HG03520 (cell line): ENCODE results near the gene CNIH2.
A peak's percentile ranks its signal among the peaks of the same experiment; 100 is the strongest.

Source experiments
- ATAC-seq: cut with Tn5 transposase; IDR thresholded peaks from one replicate; pipeline ENCODE4 v1.9.1; 2021; ENCODE audit warnings: mild to moderate bottlenecking, moderate library complexity; ENCODE audit not compliant: unreplicated experiment

Gene CNIH2

GRCh38 chr11:66259225-66259624 lies 18.8 kb upstream of the CNIH2 start:
- ATAC-seq: no peak

DNA sequence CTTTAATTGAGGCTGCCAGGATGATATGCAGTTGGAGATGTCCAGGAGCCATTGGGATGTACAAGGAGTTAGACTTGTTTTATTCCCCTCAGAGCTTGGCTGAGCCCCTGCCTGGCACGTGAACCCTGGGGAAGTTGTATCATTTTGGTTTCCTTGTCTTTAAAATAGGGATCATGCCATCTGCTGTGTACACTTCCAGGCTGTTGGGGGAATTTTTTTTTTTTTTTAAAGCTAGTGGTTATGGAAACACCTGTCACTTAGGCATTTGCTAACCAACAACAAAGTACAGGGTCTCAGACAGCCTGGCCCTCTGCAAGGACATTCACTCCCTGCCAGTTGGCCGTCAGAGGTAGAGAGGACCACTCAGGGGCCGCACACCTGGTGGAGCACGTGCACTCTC lies 18.0 kb upstream of the CNIH2 start:
- no peak for ATAC-seq

DNA sequence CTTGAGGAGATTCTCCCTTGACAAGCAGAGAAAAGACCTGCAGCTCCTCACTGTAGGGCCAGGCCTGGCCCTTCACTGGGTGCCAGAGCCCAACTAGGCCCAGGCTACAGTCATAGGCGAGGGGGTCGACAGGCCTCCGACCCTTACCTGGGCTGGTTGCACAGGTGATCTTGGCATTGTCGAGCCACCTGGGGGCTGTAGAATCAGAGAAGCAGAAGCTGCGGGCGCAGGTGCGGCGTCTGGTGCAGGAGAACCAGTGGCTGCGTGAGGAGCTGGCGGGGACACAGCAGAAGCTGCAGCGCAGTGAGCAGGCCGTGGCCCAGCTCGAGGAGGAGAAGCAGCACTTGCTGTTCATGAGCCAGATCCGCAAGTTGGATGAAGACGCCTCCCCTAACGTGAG lies 16.4 kb upstream of the CNIH2 start:
- no peak for ATAC-seq

- no peak for ATAC-seq
Measured at GRCh38 chr11:66262191-66262590, 15.8 kb upstream of the CNIH2 start.

DNA sequence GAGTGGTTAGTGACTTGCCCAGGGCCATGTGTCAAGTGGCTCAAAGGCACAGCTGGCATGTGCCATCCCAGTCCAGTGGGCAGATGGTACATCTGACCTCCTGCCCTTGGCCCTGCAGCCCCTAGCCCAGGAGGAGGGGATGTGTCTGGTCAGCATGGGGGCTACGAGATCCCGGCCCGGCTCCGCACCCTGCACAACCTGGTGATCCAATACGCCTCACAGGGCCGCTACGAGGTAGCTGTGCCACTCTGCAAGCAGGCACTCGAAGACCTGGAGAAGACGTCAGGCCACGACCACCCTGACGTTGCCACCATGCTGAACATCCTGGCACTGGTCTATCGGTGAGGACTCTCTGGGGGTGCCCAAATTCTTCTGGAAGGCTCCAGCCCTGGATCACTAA lies 15.3 kb upstream of the CNIH2 start:
- ATAC-seq: no peak

GRCh38 chr11:66263231-66263630 lies 14.7 kb upstream of the CNIH2 start:
- no peak for ATAC-seq

DNA sequence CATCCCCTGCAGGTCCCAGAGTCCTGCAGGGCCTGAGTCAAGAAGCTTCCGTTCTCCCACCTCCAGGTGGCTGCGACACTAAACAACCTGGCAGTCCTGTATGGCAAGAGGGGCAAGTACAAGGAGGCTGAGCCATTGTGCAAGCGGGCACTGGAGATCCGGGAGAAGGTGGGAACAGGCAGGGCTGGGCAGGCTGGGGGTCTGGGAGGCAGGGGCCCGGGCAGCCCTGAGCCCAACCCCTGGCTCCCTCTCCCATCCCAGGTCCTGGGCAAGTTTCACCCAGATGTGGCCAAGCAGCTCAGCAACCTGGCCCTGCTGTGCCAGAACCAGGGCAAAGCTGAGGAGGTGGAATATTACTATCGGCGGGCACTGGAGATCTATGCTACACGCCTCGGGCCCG lies 14.2 kb upstream of the CNIH2 start:
- ATAC-seq: no peak

DNA sequence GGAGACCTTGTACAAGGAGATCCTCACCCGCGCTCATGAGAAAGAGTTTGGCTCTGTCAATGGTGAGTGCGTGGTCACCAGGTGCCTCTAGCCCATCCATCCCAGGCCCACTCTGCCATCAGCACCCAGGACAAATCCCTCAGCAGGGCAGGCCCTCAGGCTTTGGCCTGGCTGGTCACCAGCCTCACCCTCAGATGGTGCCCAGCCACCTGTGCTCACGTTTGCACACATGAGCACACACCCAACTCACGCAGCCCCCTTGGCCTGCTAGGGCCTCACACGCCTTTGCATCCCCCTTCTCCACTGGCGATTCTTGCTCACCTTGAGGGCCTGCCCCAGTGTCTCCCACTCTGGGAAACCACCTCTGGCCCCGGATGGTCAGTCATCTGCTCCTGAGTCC lies 13.6 kb upstream of the CNIH2 start:
- no peak for ATAC-seq

DNA sequence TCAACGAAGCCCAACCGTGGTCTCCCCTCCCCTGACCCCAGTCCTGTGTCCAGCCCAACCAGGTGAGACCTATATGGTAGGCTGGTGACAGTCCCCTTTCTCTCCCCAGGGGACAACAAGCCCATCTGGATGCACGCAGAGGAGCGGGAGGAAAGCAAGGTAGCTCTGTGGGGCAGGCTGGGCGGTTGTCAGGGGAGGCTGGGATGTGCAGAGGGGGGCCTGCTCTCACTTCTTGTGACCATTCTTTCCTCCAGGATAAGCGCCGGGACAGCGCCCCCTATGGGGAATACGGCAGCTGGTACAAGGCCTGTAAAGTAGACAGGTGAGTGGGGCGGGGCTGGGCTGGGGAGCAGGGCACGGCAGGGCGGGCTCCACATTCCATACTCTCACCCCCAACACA lies 13.1 kb upstream of the CNIH2 start:
- ATAC-seq: no peak

- no peak for ATAC-seq
Measured at GRCh38 chr11:66265531-66266377, 12.2 kb upstream of the CNIH2 start.

- no peak for ATAC-seq
Measured at GRCh38 chr11:66266378-66267038, 11.5 kb upstream of the CNIH2 start.

DNA sequence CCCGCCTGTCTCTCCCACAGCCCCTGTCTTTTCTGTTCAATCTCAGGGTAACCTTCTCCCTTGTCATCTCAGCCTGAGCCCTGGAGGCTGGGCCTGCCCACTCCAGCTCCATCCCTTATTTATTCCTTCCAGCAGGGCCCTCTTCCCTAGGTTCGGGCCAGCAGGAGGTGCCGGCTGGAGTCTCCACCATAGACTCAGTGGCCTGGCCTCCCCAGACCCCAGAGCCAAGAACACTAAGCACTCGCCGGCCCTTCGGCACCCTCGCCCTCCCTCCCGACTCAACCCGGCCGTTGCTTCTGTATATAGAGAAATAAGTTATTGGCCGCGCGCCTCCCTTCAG lies 11.0 kb upstream of the CNIH2 start:
- ATAC-seq: no peak

GRCh38 chr11:66267379-66268243 lies 10.4 kb upstream of the CNIH2 start:
- ATAC-seq: peak; percentile 26

- peak; percentile 78 for ATAC-seq
Measured at GRCh38 chr11:66268244-66268951, 9.6 kb upstream of the CNIH2 start, which contains the start of gene RAB1B. RAB1B (plus strand) TSS chr11:66268639; CDS start chr11:66268680, 41 bp downstream.

DNA sequence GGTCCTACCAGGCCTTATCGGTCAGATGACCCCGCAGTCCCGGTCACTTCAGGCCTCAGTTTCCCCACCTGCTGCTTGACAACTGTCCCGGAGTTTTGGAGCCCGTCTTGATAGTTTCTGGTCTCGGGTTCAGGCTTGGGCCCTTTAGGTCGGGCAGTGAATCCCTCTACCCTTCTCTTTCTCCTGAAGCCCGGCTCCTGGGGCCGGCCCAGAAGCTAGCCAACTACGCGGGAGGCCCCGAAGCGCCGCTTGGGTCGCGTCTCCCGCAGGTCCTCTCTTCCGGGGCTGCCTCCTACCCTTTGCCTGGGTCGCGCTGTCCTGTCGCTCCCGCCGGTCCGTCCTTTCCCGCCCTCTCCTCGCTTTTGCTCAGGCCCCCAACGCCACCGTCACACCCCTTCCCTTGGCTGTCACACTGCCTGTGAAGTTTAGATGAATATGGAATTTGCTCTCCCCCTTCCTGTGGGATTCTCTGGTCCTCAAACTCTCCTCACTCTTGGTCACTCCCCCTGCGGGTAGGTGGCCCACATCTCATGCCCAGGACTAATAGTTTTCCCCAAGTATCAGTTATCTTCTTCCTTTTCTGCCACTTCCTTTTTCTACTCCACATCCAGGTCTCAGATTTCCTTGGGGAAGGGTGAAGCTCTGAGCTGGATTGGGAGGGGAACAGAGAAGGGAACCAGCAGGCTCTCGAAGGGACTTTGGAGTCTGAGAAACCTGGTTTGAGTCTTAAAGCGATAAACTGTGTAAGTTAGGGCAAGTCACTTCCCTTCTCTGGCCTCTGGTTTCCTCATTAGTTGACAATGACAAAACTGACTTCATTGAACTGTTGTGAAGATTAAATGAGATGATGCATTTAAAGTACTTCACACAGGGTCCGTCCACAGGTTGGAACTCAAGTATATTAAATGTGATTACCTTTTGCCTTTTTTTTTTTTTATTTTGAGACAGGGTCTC lies 8.7 kb upstream of the CNIH2 start:
- no peak for ATAC-seq

DNA sequence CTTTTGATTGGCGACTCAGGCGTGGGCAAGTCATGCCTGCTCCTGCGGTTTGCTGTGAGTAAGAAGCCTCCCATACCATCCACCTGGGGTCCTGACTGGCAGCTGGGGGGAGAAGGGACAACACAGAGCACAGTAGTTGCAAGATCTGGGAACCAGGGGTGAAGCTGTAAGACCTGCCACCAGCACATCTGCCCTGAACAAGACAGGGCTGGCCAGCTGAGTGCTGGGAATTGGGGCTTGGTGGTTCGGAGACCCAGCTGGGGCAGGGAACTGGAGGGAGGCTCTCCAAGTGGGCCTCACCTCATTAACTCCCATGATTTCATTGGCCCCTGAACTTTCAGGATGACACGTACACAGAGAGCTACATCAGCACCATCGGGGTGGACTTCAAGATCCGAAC lies 6.2 kb upstream of the CNIH2 start:
- ATAC-seq: no peak

GRCh38 chr11:66272596-66272995 lies 5.4 kb upstream of the CNIH2 start:
- ATAC-seq: no peak

- ATAC-seq: no peak
Measured at GRCh38 chr11:66274219-66274618, 3.8 kb upstream of the CNIH2 start.

GRCh38 chr11:66275396-66275795 lies 2.6 kb upstream of the CNIH2 start:
- ATAC-seq: no peak
